ENCODE data around the gene DCST2.

DCST2 gene

DNA sequence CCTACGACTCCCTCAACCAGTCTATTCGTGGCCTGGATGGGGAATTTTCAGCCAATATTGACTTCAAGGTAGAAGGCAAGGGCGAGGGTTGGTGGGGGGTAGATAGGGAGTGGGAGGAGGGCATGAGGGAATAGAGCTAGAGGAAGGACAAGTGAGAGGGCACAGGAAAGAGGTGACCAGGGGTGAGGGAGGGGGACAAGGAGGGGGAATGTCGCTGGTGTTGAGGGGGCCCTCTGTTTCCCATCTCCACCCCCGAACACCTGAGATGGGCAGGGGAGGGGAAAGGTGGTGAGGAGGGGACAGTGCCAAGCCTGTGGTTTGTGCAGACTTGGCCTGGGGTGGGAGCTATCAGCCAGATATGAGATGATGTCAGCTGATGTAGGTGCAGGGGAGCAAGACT is 9.2 kb upstream of the DCST2 start:
- TF ChIP-seq CTCF (IDR thresholded peaks at IDR 0.05; ENCODE audit: low read depth, low read length) = no peak
- H3K4me3 ChIP-seq (ENCODE audit: low read depth, low read length) = no peak overlapping the region
- H3K36me3 ChIP-seq = no peaks in the 10 kb centered on the region
- H3K4me1 ChIP-seq = peaks cover 4% of the 10 kb centered on the region; the same call in 1 of the 2 replicates
- no peak for DNase-seq
- H3K27me3 ChIP-seq = no peaks in the 10 kb centered on the region
- H3K9me3 ChIP-seq = no peaks in the 10 kb centered on the region

DNA sequence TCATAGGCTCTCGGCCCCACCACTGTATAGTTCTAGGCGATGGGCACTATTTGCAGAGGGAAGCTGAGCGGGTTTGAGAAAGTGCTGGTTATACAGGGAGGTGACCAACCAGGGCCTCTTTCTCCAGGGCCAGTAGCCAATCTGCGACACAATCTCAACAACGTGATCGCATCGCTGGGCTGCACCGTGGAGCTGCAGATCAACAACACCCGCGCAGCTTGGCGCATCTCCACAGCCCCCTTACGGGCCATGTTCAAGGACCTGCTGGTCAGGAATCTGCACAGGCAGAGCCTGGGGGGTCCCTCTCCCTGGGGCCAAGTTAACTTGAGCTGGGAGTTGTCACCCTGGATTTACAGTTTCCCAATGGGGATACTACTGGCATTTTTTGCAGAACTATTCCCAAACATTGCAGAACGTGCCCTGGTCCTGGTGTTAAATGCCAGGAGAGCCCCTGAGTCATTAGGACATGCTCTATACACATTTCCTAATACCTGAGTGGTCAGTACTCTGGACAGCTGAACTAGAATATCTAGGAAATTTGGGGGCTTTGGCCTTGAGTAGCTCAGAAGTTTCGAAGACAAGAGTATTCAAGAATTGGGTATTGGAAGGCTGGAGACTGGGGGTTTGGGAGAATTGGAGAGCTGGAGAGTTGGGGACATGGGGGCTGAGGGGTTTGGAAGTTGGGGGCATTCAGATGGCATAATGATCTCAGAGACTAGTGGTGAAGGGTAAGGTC is 6.9 kb upstream of the DCST2 start:
- no peaks in the 10 kb centered on the region for H3K36me3 ChIP-seq
- peaks cover 4% of the 10 kb centered on the region; the same call in 1 of the 2 replicates for H3K4me1 ChIP-seq
- H3K4me3 ChIP-seq (ENCODE audit: low read depth, low read length) = no peak overlapping the region
- no peak for TF ChIP-seq CTCF (IDR thresholded peaks at IDR 0.05; ENCODE audit: low read depth, low read length)
- DNase-seq = no peak
- no peaks in the 10 kb centered on the region for H3K9me3 ChIP-seq
- no peaks in the 10 kb centered on the region for H3K27me3 ChIP-seq

GRCh38 chr1:155039308-155039669 is 5.7 kb upstream of the DCST2 start:
- Histone ChIP-seq H3K36me3 (no peaks in the 10 kb centered on the region), H3K27me3 (no peaks in the 10 kb centered on the region)
- TF ChIP-seq CTCF (IDR thresholded peaks at IDR 0.05; ENCODE audit: low read depth, low read length) = no peak

DNA sequence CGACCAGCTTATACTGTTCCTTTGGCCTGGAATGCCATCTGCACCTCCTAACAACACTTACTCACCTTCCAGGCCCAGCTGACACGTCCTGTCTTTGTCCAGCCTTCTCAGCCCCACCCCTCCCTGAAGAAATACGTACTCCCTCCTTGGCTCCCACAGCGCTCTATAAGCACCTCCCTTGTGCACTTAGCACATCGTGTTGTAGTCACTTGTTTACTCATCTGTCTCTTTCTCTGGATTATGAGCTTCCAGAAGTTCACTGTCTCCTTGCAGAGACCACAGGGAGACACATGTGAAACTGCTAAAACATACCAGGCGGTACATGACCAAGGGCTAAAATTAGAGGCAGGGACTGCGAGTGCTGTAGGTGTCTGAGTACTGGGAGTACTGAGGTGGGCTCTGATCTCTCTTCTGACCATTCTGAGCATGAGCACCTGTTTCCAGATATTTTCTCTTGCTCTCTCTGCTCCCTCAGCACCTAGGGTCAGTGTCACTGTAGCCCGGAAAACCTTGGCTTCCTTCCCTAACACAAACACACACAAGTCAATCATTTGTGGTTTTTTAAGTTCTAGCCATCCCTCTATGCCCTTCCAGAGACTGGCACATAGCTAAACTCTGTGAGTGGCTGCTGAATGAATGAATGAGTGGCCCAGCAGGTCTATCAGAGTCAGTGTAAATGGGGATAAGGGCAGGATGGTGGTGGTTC is 5.2 kb upstream of the DCST2 start:
- H3K4me3 ChIP-seq (ENCODE audit: low read depth, low read length) = no peak overlapping the region
- H3K27me3 ChIP-seq = no peaks in the 10 kb centered on the region
- TF ChIP-seq CTCF (IDR thresholded peaks at IDR 0.05; ENCODE audit: low read depth, low read length) = no peak
- no peak for DNase-seq
- H3K4me1 ChIP-seq = no peaks in the 10 kb centered on the region
- no peaks in the 10 kb centered on the region for H3K36me3 ChIP-seq
- no peaks in the 10 kb centered on the region for H3K9me3 ChIP-seq

More at GRCh38 chr1:155039308-155039669, 5.7 kb upstream of the DCST2 start:
- DNase-seq = no peak
- Histone ChIP-seq H3K4me3 (ENCODE audit: low read depth, low read length) (no peak overlapping the region), H3K4me1 (no peaks in the 10 kb centered on the region), H3K9me3 (no peaks in the 10 kb centered on the region)

GRCh38 chr1:155037851-155038441 is 4.4 kb upstream of the DCST2 start:
- Histone ChIP-seq H3K4me1 (no peaks in the 10 kb centered on the region), H3K27me3 (no peaks in the 10 kb centered on the region), H3K36me3 (no peaks in the 10 kb centered on the region), H3K4me3 (ENCODE audit: low read depth, low read length) (no peak overlapping the region), H3K9me3 (no peaks in the 10 kb centered on the region)
- DNase-seq = no peak
- TF ChIP-seq CTCF (IDR thresholded peaks at IDR 0.05; ENCODE audit: low read depth, low read length) = no peak

- DNase-seq = no peak
- no peaks in the 10 kb centered on the region for H3K9me3 ChIP-seq
- H3K4me3 ChIP-seq (ENCODE audit: low read depth, low read length) = no peak overlapping the region
- TF ChIP-seq CTCF (IDR thresholded peaks at IDR 0.05; ENCODE audit: low read depth, low read length) = no peak
- no peaks in the 10 kb centered on the region for H3K36me3 ChIP-seq
- no peaks in the 10 kb centered on the region for H3K27me3 ChIP-seq
- no peaks in the 10 kb centered on the region for H3K4me1 ChIP-seq
Observed at GRCh38 chr1:155037043-155037442, 3.5 kb upstream of the DCST2 start.

Measured in BE2C (cell line).